ENCODE measurements around the gene PSPC1. TPM values are rescaled to one million over a fixed set of nuclear protein-coding genes. Genes with fewer than 3 reads are reported as not detected.
"Not testable (repeated sequence)": the region's sequence is repeated elsewhere in the genome, so short reads cannot be mapped to it uniquely, and the experiment has no call there.

The PSPC1 gene
- total RNA-seq, 4 donors from 2014 or later, result 61.0 to 108 (median 82.0) TPM

DNA sequence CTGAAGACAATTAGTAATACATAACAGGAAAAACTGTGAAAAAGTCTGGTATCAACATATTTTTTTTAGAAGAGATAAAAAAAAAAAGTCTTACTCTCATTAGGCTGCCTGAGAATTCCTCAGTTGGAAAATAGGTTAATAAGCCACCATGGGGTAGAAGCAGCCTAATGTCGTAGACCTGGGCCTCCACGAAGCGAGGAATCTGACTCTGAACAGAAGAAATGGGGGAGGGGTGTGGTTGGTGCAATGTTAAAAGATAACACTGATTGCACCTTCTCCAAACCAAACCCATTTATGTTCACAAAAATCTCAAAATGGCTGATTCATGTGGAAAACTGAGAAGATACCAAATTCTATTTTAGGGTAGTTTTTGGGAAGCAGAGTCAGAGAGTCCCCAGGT lies 86.9 kb downstream of the PSPC1 start:
- Histone ChIP-seq H3K27ac (no peak overlapping the region), H3K4me3 (no peak overlapping the region), H3K27me3 (no peaks in the 10 kb centered on the region), H3K9me3 (no peaks in the 10 kb centered on the region), H3K4me1 (no peaks in the 10 kb centered on the region), H3K36me3 (peaks cover 0 to 12% (median 2%) of the 10 kb centered on the region in 3 donors)
- no peak for DNase-seq (ENCODE audit: low spot score in 2 of 2)
- TF ChIP-seq EP300 (IDR thresholded peaks at IDR 0.05) (no peak), POLR2A (IDR thresholded peaks at IDR 0.05) (no peak)
- TF ChIP-seq, protein P1, sequence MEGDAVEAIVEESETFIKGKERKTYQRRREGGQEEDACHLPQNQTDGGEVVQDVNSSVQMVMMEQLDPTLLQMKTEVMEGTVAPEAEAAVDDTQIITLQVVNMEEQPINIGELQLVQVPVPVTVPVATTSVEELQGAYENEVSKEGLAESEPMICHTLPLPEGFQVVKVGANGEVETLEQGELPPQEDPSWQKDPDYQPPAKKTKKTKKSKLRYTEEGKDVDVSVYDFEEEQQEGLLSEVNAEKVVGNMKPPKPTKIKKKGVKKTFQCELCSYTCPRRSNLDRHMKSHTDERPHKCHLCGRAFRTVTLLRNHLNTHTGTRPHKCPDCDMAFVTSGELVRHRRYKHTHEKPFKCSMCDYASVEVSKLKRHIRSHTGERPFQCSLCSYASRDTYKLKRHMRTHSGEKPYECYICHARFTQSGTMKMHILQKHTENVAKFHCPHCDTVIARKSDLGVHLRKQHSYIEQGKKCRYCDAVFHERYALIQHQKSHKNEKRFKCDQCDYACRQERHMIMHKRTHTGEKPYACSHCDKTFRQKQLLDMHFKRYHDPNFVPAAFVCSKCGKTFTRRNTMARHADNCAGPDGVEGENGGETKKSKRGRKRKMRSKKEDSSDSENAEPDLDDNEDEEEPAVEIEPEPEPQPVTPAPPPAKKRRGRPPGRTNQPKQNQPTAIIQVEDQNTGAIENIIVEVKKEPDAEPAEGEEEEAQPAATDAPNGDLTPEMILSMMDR (IDR thresholded peaks at IDR 0.05), result no peak
- 63 to 75% methylated on average over 3 of the region's 3 CpGs for WGBS, 2 donors

DNA sequence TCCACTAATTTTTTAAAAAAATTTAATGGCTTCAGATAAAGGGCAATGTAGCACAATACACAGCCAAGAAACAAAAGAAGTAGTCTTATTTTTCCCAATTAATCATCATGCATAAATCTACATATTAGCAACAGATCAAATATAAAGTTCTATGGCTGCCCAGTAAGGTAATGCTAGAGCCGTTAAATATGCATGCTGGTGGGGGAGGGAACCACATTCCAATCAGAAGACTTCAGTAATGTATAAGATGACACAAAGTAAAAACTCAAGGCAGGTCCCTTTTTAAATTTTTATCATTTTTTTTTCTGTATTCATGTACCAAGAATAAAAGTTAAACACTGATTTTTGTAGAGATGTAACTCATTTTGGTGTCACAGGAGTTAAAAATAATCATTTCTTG lies 87.3 kb downstream of the PSPC1 start:
- Histone ChIP-seq H3K27ac (no peak overlapping the region), H3K9me3 (no peaks in the 10 kb centered on the region), H3K4me1 (no peaks in the 10 kb centered on the region), H3K4me3 (no peak overlapping the region), H3K27me3 (no peaks in the 10 kb centered on the region), H3K36me3 (peaks cover 0 to 12% (median 2%) of the 10 kb centered on the region in 3 donors)
- WGBS, 2 donors, result 80 to 84% methylated on average over 1 of the region's 1 CpG
- no peak for DNase-seq (ENCODE audit: low spot score in 2 of 2)
- TF ChIP-seq POLR2A (IDR thresholded peaks at IDR 0.05) (no peak), EP300 (IDR thresholded peaks at IDR 0.05) (no peak)
- TF ChIP-seq, protein P1 (IDR thresholded peaks at IDR 0.05), result no peak

DNA sequence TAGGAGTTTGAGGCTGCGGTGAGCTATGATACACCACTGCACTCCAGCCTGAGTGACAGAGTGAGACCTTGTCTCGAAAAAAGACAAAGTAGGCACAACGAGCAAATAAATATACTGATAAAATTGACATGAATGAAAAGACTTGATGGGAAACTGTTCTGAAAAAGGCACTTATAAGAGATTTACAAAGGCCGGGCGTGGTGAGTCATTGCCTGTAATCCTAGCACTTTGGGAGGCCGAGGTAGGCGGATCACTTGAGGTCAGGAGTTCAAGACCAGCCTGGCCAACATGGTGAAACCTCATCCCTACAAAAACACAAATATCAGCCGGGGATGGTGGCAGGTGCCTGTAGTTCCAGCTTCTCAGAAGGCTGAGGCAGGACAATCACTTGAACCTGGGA lies 91.3 kb downstream of the PSPC1 start:
- H3K4me1 ChIP-seq; H3K4me3 ChIP-seq; H3K27me3 ChIP-seq; H3K9me3 ChIP-seq; H3K27ac ChIP-seq; DNase-seq (ENCODE audit: low spot score in 2 of 2): not testable (repeated sequence)
- peaks cover 0 to 17% (median 2%) of the 10 kb centered on the region in 3 donors for H3K36me3 ChIP-seq
- 91 to 92% methylated on average over 8 of the region's 8 CpGs for WGBS, 2 donors

DNA sequence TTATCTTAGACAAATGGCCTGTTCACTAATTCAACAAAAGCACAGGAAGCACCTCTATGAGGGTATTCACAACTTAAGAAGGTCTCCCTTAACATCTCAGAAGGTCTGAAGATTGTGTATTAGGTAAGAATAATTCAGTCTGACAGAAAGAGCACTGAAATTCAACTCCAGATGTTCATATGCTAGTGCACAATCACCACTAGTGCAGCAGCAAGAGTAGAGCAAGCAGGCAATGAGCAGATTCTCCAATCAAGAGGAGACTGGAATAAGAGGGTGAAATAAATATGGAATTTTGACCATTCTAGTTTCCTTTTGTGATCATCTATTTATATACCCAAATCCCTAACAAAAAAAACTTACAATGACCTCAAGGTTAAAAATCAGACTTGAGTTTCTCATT lies 97.3 kb downstream of the PSPC1 start:
- Histone ChIP-seq H3K27ac (peak overlapping the region in 1 of 4 donors; percentile 6), H3K9me3 (no peaks in the 10 kb centered on the region), H3K4me1 (peaks cover 0 to 10% (median 0%) of the 10 kb centered on the region in 4 donors), H3K4me3 (no peak overlapping the region), H3K27me3 (no peaks in the 10 kb centered on the region), H3K36me3 (peaks cover 0 to 5% (median 0%) of the 10 kb centered on the region in 3 donors)
- TF ChIP-seq, protein P1 (IDR thresholded peaks at IDR 0.05), result no peak
- no peak for TF ChIP-seq POLR2A (IDR thresholded peaks at IDR 0.05)
- no peak for TF ChIP-seq EP300 (IDR thresholded peaks at IDR 0.05)
- DNase-seq (ENCODE audit: low spot score in 2 of 2), result no peak

DNA sequence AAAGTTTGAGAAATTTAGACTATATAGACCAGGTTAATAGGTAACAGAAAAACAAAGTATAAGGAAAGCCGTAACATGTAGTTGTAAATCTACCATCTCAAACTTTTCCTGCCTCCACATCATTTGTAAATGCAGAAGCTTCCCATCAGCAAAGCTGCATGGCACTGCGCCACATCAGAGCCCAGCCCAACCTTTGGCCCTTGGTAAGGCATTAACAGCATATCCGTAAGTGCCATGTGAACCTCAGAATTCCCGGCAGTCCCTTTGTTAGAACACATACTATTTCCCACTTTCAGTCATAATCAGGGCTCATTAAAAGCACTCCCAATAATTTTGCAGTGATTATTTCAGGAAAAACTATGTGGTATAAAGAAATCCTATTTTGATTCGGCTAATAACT lies 97.7 kb downstream of the PSPC1 start:
- no peaks in the 10 kb centered on the region for H3K9me3 ChIP-seq
- no peak for DNase-seq (ENCODE audit: low spot score in 2 of 2)
- H3K27ac ChIP-seq, result no peak overlapping the region
- H3K27me3 ChIP-seq, result no peaks in the 10 kb centered on the region
- no peak overlapping the region for H3K4me3 ChIP-seq
- peaks cover 0 to 10% (median 0%) of the 10 kb centered on the region in 4 donors for H3K4me1 ChIP-seq
- TF ChIP-seq EP300 (IDR thresholded peaks at IDR 0.05) (no peak), POLR2A (IDR thresholded peaks at IDR 0.05) (no peak)
- TF ChIP-seq, protein P1 (IDR thresholded peaks at IDR 0.05), result no peak
- peaks cover 0 to 5% (median 0%) of the 10 kb centered on the region in 3 donors for H3K36me3 ChIP-seq
- WGBS, 2 donors, result 57 to 58% methylated on average over 5 of the region's 5 CpGs

DNA sequence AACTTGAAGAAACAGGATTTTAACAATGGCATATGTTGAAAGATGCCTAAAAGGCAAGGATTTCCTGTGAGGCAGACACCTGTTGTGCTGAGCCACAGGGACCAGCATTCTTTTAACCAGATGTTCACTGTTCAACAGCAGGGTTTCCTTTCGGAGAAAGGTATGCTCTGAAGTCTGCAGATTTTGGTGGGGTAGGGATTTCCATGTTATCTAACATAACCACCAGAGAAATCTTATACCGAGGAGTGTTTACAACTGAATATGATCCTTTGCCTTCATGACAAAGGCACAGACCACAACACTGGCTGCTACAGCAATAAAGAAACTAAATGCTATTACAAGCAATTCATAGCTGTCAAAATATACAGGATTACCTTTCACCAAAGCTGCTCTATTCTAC lies 101.2 kb downstream of the PSPC1 start:
- TF ChIP-seq EP300 (IDR thresholded peaks at IDR 0.05) (no peak), POLR2A (IDR thresholded peaks at IDR 0.05) (no peak)
- TF ChIP-seq, protein P1 (IDR thresholded peaks at IDR 0.05), result no peak
- Histone ChIP-seq H3K27me3 (no peaks in the 10 kb centered on the region), H3K4me3 (no peak overlapping the region), H3K36me3 (peaks cover 0 to 12% (median 0%) of the 10 kb centered on the region in 3 donors), H3K27ac (no peak overlapping the region), H3K9me3 (no peaks in the 10 kb centered on the region), H3K4me1 (peaks cover 0 to 10% (median 0%) of the 10 kb centered on the region in 4 donors)
- WGBS, 2 donors, result 60 to 74% methylated on average over 2 of the region's 2 CpGs
- DNase-seq (ENCODE audit: low spot score in 2 of 2), result no peak

Measured in tibial nerve (tissue), 4 donors.